SIG-M5 (cell line): ENCODE data around the gene JUN.

ENCODE experiments used
- DNase-seq: peaks from one replicate; lab custom pipeline; 2025; lab: John Stamatoyannopoulos, UW

JUN gene

GRCh38 chr1:58783993-58784757 lies at the start of gene JUN:
Gene JUN, minus strand, starts transcription at chr1:58784047. Its CDS starts 977 bp downstream, at chr1:58783070.
- DNase-seq = peak; percentile 88

GRCh38 chr1:58833166-58833565 lies 49.3 kb upstream of the JUN start:
- DNase-seq = no peak

GRCh38 chr1:58830291-58830690 lies 46.4 kb upstream of the JUN start:
- DNase-seq = no peak

GRCh38 chr1:58829866-58830265 lies 46.0 kb upstream of the JUN start:
- no peak for DNase-seq

GRCh38 chr1:58827298-58827697 lies 43.5 kb upstream of the JUN start:
- no peak for DNase-seq

GRCh38 chr1:58824753-58825389 lies 41.0 kb upstream of the JUN start:
- no peak for DNase-seq

GRCh38 chr1:58823481-58824010 lies 39.7 kb upstream of the JUN start:
- no peak for DNase-seq

GRCh38 chr1:58821309-58821708 lies 37.5 kb upstream of the JUN start:
- DNase-seq = no peak

- DNase-seq = no peak
Observed at GRCh38 chr1:58818976-58819375, 35.1 kb upstream of the JUN start.

GRCh38 chr1:58818075-58818474 lies 34.2 kb upstream of the JUN start:
- DNase-seq = no peak

- no peak for DNase-seq
Observed at GRCh38 chr1:58816747-58817221, 32.9 kb upstream of the JUN start.

- peak; percentile 28 for DNase-seq
Observed at GRCh38 chr1:58816072-58816746, 32.4 kb upstream of the JUN start.

- no peak for DNase-seq
Observed at GRCh38 chr1:58815686-58816071, 31.8 kb upstream of the JUN start.

GRCh38 chr1:58815069-58815685 lies 31.3 kb upstream of the JUN start:
- DNase-seq = no peak

- DNase-seq = no peak
Observed at GRCh38 chr1:58814251-58815068, 30.6 kb upstream of the JUN start.

GRCh38 chr1:58813801-58814200 lies 30.0 kb upstream of the JUN start:
- no peak for DNase-seq

- DNase-seq = no peak
Observed at GRCh38 chr1:58813361-58813760, 29.5 kb upstream of the JUN start.

- no peak for DNase-seq
Observed at GRCh38 chr1:58812926-58813325, 29.1 kb upstream of the JUN start.

- no peak for DNase-seq
Observed at GRCh38 chr1:58812468-58812867, 28.6 kb upstream of the JUN start.

- no peak for DNase-seq
Observed at GRCh38 chr1:58811303-58811702, 27.5 kb upstream of the JUN start.

- no peak for DNase-seq
Observed at GRCh38 chr1:58809325-58810010, 25.6 kb upstream of the JUN start.
